NT2/D1 (cell line): ENCODE measurements around the gene RENBP.

ENCODE experiments used
- YY1 ChIP-seq: IDR thresholded peaks from 2 replicates; pipeline ENCODE4 v1.6.1; 2011; ENCODE audit not compliant: insufficient read length, insufficient read depth
- ZNF274 ChIP-seq: IDR thresholded peaks from 2 replicates; pipeline ENCODE4 v1.6.1; 2011; ENCODE audit warnings: mild to moderate bottlenecking, low read depth, low read length

GRCh38 chrX:153944140-153944799 is at the start of gene RENBP:
- TF ChIP-seq YY1 (no peak), ZNF274 (no peak)
